Osteoblast (primary cell): Measurements from ENCODE around the gene ARHGEF2. TPM values are rescaled to one million over a fixed set of nuclear protein-coding genes. Genes with fewer than 3 reads are reported as not detected.

Experiments used
- DNase-seq: peaks from one replicate; pipeline ENCODE4 v3.0.0; 2011; ENCODE audit warnings: low spot score, mixed read lengths; ENCODE audit not compliant: insufficient read length; ENCODE audit errors: missing footprints
- H2AFZ ChIP-seq: 2 replicates; pipeline ENCODE4 v1.6.0; 2011; ENCODE audit warnings: mild to moderate bottlenecking, low read length
- H3K27ac ChIP-seq: 2 replicates; pipeline ENCODE4 v1.5.1; 2011; ENCODE audit warnings: mild to moderate bottlenecking, low read depth, low read length, moderate library complexity
- H3K27me3 ChIP-seq: 2 replicates; pipeline ENCODE4 v1.6.0; 2012; ENCODE audit warnings: mild to moderate bottlenecking, control low read depth, inconsistent platforms, low read length, moderate library complexity; ENCODE audit not compliant: insufficient read depth
- H3K36me3 ChIP-seq: 2 replicates; pipeline ENCODE4 v1.5.1; 2011; ENCODE audit warnings: mild to moderate bottlenecking, low read length, control low read depth, moderate library complexity; ENCODE audit not compliant: insufficient read depth
- H3K4me1 ChIP-seq: 2 replicates; pipeline ENCODE4 v1.5.1; 2011; ENCODE audit warnings: mild to moderate bottlenecking, low read length, control low read depth, moderate library complexity; ENCODE audit not compliant: insufficient read depth
- H3K4me2 ChIP-seq: 2 replicates; pipeline ENCODE4 v1.6.0; 2011; ENCODE audit warnings: mild to moderate bottlenecking, low read length; ENCODE audit not compliant: insufficient read depth
- H3K4me3 ChIP-seq: fragments of 200-600 bp; sonication (generic); 3 replicates; pipeline ENCODE4 v1.5.1; 2012; ENCODE audit warnings: mild to moderate bottlenecking, low read length, inconsistent platforms; ENCODE audit not compliant: insufficient read depth
- H3K79me2 ChIP-seq: 2 replicates; pipeline ENCODE4 v1.6.0; 2012; ENCODE audit warnings: mild to moderate bottlenecking, low read length, control low read depth, inconsistent platforms; ENCODE audit not compliant: insufficient read depth
- H3K9me3 ChIP-seq: 2 replicates; pipeline ENCODE4 v1.5.1; 2011; ENCODE audit warnings: low read depth, low read length, control low read depth
- H4K20me1 ChIP-seq: 2 replicates; pipeline ENCODE4 v1.6.0; 2012; ENCODE audit warnings: mild to moderate bottlenecking, low read length, control low read depth; ENCODE audit not compliant: insufficient read depth
- total RNA-seq: library from RNA; depleted of rRNA; stranded (reverse); fragments of >200 nt; gene quantifications from 2 replicates; pipeline ENCODE4 v1.2.3, GENCODE V29; 2012
- TF ChIP-seq, protein P1 (sequence below): IDR thresholded peaks from 2 replicates; pipeline ENCODE4 v1.5.1; 2011; ENCODE audit warnings: mild to moderate bottlenecking, low read depth, low read length, moderate library complexity; ENCODE audit errors: extremely low read depth

Gene ARHGEF2
- total RNA-seq, 1 donor = 183 TPM

DNA sequence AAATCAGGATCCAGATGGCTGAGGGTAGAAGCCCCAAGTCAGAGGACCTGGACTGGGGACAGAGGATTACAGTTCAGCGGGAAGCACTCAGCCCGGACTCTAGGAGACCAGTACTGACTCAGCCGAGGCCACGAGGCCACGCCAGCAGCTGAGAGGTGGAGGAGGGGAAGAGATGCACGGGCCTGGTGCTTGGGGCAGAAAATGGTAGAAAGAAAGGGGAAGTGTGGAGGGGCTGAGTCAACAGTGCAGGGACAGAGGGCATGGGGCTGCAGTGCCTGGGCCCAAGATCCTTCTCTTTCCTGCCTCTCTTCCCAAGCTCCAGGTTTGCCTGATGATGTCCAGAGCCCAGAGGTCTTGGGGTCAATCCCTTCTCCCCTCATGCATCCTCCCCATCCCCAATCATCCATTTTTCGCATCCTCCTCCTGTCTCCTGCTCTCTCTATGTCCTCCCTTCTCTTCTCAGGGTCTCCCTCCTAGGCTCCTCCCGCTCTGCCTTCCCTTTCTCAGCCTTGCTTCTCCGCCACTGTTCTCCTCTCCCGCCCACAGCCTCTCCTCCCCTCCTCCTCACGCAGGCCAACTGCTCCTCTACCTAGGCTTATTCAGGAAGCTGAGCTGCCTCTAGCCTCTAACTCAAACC is 7.7 kb downstream of the ARHGEF2 start:
- TF ChIP-seq, protein P1, sequence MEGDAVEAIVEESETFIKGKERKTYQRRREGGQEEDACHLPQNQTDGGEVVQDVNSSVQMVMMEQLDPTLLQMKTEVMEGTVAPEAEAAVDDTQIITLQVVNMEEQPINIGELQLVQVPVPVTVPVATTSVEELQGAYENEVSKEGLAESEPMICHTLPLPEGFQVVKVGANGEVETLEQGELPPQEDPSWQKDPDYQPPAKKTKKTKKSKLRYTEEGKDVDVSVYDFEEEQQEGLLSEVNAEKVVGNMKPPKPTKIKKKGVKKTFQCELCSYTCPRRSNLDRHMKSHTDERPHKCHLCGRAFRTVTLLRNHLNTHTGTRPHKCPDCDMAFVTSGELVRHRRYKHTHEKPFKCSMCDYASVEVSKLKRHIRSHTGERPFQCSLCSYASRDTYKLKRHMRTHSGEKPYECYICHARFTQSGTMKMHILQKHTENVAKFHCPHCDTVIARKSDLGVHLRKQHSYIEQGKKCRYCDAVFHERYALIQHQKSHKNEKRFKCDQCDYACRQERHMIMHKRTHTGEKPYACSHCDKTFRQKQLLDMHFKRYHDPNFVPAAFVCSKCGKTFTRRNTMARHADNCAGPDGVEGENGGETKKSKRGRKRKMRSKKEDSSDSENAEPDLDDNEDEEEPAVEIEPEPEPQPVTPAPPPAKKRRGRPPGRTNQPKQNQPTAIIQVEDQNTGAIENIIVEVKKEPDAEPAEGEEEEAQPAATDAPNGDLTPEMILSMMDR = no peak
- no peak overlapping the region for H2AFZ ChIP-seq
- no peak overlapping the region for H3K4me3 ChIP-seq
- no peaks in the 10 kb centered on the region for H3K9me3 ChIP-seq
- peak; percentile 99 for DNase-seq
- peaks cover 39% of the 10 kb centered on the region for H3K4me1 ChIP-seq
- no peaks in the 10 kb centered on the region for H3K27me3 ChIP-seq
- peaks cover 45% of the 10 kb centered on the region for H3K36me3 ChIP-seq
- peaks cover 80% of the 10 kb centered on the region for H4K20me1 ChIP-seq
- H3K27ac ChIP-seq = peak overlapping the region; percentile 82
- peaks cover 96% of the 10 kb centered on the region for H3K79me2 ChIP-seq
- peak overlapping the region; percentile 61 for H3K4me2 ChIP-seq

DNA sequence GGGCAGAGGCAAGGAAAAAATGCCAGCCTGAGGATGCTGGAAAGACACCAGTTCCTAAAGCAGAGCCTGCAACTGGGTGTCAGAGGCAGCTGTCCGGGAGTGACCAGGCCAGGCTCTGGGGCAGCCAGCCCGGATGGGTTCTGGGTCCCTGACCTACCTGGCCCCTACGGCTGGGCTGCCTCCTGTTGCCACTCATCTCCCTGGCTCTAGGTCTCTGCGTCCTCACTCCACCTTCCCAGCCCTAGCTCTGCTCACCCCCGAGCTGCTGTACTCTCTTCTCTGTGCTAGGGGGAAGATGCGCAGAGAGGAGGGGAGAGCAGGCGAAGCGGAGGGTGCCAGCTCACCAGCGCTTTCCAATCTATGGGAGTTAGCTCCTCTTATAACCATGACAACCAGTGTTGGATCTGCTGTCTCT is 9.0 kb downstream of the ARHGEF2 start:
- Histone ChIP-seq H3K4me1 (peaks cover 26% of the 10 kb centered on the region), H3K36me3 (peaks cover 58% of the 10 kb centered on the region), H4K20me1 (peaks cover 68% of the 10 kb centered on the region), H3K9me3 (no peaks in the 10 kb centered on the region), H3K27ac (peak overlapping the region; percentile 82), H3K79me2 (peaks cover 90% of the 10 kb centered on the region), H3K4me3 (no peak overlapping the region), H3K27me3 (no peaks in the 10 kb centered on the region), H3K4me2 (no peak overlapping the region), H2AFZ (no peak overlapping the region)
- no peak for DNase-seq
- TF ChIP-seq, protein P1 = no peak

DNA sequence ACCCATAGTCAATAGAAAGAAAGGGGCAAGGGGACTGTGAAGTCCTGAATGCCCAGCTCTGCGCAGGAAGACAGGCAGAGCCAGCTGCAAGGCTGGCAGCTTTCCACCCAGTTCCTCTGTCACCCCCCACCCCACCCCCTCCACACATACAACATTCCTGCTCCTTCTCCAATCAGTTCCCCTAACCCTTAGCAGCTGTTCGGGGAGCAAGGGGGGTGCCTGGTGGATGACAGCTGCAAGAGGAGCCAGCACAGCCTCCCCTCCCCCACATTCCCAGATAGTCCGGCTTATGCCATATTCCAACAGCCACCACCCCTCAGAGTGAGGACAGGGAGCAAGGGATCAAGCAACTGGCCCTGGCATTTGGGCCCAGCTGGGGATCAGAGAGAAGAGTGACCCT is 9.7 kb downstream of the ARHGEF2 start:
- peaks cover 26% of the 10 kb centered on the region for H3K4me1 ChIP-seq
- H3K4me3 ChIP-seq = no peak overlapping the region

DNA sequence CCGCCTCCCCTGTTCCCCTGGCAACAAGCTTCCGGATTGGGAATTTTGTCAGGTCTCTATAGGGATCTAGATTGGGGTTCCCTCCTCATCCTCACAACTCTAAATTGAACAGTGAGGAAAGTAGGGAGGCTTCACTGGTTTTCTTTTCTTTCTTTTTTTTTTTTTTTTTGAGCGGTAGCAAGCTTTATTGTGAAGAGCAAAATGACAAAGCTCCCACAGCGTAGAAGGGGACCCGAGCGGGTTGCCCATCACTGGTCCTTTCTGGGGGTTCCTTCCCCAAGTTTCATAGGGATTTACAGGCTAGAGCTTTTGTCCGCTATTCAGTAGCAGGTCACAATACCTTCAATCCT is 10.3 kb downstream of the ARHGEF2 start:
- H4K20me1 ChIP-seq = peaks cover 58% of the 10 kb centered on the region
- no peak overlapping the region for H3K4me3 ChIP-seq
- peaks cover 78% of the 10 kb centered on the region for H3K79me2 ChIP-seq
- H3K27ac ChIP-seq = peak overlapping the region; percentile 50
- H2AFZ ChIP-seq = no peak overlapping the region
- H3K9me3 ChIP-seq = no peaks in the 10 kb centered on the region
- no peaks in the 10 kb centered on the region for H3K27me3 ChIP-seq
- peaks cover 26% of the 10 kb centered on the region for H3K4me1 ChIP-seq
- TF ChIP-seq, protein P1 = no peak
- no peak overlapping the region for H3K4me2 ChIP-seq
- H3K36me3 ChIP-seq = peaks cover 62% of the 10 kb centered on the region
- DNase-seq = no peak

More for the DNA sequence above, 9.7 kb downstream of the ARHGEF2 start:
- H3K27ac ChIP-seq = peak overlapping the region; percentile 50
- H3K4me2 ChIP-seq = no peak overlapping the region
- peaks cover 83% of the 10 kb centered on the region for H3K79me2 ChIP-seq
- no peak overlapping the region for H2AFZ ChIP-seq
- H4K20me1 ChIP-seq = peaks cover 61% of the 10 kb centered on the region
- peaks cover 61% of the 10 kb centered on the region for H3K36me3 ChIP-seq
- H3K9me3 ChIP-seq = no peaks in the 10 kb centered on the region
- DNase-seq = no peak
- TF ChIP-seq, protein P1 = no peak
- no peaks in the 10 kb centered on the region for H3K27me3 ChIP-seq
